HG03432 (cell line): ENCODE results near the gene PNCK.

Source experiments
- ATAC-seq: cut with Tn5 transposase; IDR thresholded peaks from one replicate; pipeline ENCODE4 v1.9.1; 2021; ENCODE audit warnings: mild to moderate bottlenecking, moderate library complexity; ENCODE audit not compliant: unreplicated experiment

Gene PNCK

DNA sequence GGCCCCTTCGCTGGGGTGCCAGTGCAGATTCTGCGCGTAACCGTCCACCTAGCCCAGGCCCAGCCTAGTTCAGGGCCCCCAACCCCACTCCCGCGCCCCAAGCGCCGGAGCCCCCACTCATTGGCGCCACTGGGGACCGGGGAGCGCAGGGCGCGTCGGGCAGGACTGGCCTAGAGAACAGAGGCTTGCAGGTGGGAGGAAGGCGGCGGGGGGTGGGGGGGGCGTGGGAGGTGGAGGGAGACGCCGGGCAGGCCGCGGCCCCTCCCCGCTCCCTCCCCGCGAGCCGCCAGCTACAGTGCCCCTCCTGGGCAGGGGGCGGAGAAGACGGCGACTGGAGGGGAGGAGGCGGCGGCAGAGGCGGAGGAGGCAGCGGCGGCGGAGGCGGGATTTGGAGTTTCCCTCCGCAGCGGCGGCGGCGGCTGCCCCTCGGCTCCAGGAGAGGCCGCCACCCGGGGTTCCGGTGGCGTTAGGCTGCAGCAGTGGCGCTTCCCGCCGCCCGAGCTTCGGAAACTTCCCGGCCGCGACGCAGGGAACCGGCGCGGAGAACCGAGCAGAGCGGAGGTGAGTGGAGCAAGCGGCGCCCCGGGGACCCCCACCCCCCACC lies 31.5 kb downstream of the PNCK start:
- ATAC-seq, result no peak

DNA sequence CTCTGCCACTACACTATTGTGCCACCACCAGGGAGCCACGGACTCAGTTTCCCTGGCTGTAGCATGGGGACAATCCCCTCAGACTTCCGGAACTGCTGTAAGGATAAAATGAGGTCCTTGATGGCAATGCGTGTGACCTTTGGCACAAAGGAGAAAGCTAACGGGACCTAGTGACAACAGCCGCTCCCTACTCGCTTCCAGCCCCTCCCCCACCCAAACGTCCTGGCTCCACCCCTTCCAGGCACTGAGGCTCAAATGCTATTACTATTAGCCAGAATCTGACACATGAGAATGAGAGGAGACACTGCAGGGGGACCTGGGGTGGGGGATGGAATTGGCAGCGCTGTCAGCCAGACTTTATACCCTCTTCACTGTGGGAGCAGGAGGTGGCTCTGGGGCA lies 32.0 kb downstream of the PNCK start:
- ATAC-seq, result no peak

- no peak for ATAC-seq
These were observed 32.7 kb downstream of the PNCK start for GRCh38 chrX:153640736-153641575.

DNA sequence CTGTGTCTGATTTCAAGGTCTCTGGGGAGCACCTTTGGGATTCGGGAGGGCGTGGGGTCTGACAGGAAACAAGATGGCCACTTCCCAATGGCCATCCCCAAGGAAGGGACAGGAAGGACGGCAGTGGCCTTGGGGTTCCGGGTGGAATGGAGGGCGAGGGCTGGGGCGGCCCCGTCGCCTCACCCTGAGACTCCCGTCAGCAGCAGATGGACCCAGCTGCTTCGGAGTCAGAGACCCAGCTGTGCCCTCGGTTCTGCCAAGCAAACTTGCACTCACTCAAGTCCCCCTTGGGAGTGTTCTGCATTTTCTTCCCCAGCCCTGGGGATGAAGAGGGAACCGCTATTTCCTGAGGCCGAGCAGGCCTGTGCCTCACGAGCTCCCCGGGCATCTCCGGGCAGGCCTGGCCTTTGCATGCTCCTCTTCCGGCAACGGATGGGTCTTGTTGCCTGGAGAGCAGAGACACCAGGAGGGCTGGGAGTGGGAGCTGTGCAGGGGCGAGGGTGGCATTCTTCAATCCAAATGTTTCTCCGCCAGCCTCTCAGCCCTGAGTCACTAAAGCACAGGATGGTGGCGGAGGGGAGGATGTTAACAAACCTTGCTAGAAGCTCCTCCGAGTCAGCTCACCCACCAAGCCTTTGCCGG lies 33.4 kb downstream of the PNCK start:
- ATAC-seq, result no peak

GRCh38 chrX:153639177-153640044 lies 34.2 kb downstream of the PNCK start:
- ATAC-seq, result no peak

DNA sequence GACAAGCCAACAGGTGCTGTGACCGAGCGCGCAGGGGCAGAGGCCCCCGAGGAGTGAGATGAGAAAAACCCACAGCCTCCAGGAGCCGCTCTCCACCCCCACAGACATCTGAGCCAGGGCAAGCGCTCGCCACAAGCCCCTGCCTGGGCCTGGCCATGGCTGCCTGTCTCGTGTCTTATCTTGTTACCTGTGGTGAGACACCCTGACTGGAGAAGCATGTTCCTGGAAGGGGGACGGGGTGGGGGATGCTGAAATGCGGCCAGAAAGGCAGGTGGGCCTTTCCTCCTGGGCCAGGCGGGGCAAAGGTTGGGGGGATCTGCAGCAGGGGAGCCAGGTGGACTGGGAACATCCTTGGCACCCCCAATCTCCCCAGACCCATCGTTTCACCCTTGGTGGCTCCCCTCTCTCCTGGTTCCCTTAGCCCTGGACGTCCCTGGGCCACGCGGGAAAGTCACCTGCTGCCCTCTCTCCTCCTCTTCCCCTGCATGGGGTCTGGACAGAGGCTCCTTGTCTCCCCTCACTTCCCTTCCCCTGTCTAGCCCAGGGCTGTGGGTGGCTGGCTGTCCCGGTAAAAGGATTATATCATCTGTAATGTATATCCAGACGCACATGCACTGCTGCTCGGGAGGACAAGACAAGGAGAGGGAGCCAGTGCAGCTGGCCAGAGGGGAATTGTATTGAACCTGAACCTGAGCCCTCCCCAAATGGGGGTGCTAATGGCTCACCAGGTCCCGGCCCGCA lies 35.0 kb downstream of the PNCK start:
- no peak for ATAC-seq

DNA sequence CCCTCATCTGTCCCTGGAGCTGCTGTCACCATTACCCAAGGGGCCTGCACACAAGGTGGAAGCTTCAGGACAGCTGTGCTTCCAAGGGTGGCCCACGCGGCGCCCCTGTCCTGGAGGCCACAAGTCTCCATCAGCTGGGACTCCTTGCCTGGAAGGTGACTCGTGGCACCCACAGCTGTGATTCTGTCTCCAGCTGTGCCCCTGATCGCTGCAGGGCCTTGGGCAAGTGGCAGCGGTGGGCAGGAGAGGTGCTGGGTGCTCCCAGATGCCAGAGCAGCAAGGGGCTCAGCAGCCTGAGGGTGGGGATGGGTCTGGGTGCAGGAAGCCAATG lies 35.6 kb downstream of the PNCK start:
- ATAC-seq, result no peak

DNA sequence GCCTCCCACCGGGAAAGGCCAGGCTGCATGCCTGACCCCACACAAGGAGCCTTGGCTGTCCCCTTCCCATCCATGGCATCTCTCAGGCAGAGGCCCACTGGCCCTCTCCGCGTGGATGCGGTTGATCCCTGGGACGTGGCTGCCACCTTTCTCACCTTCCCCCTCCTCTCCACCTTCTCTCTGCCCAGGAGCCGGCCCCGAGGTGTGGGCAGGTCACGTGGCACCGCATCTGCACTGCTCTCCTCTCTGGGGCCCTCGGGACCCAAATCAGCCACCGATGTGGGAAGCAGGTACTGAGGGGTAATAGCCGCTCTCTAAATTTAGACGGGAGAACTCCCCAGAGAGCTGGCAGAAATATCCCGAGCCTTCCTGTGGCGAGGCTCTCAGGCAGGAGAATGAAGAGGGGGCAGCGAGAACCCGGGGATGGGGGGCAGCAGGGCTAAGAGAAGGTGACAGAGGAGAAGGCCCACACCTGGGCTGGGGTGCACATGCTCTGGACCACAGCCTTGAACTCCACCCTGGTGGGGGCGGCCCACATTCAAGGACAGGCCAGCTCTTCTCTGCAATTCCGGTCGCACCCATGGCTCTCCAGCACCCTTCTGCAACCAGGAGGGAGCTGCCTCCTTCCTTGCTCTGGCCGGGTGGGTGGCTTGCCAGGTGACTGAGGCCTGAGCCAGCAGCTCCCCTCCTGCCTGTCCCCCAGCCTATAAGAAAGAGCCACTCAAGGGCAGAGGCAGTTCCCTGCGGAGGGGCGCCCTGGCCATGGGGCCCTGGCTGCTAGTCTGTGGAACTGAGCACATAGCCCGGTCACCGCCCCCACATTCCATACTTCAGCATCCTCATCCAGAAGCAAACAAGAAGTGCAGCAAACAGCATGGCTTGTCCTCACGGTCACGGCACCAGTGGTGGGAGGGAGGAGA lies 36.2 kb downstream of the PNCK start:
- ATAC-seq, result no peak

GRCh38 chrX:153636716-153637115 lies 36.9 kb downstream of the PNCK start:
- no peak for ATAC-seq

- ATAC-seq, result no peak
These were observed 37.6 kb downstream of the PNCK start for GRCh38 chrX:153635788-153636668.

- no peak for ATAC-seq
These were observed 38.2 kb downstream of the PNCK start for GRCh38 chrX:153635388-153635787.

DNA sequence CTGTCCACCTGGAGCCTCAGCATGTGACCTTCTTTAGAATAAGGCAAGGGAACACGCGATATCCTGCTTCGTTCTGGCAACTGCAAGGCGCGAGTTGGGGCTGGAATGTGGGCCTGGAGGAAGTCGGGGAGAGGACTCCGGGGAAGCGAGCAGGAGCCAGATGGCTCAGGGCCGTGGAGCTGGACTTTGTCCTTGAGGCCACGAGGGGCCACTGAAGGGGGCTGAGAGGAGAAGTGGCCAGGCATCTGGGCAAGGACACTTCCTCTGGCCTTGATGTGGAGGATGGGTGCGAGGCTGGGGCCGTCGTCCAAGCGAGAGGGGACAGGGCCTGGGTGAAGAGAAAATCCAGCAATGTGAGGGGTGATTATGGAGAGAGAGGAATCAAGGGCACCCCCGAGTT lies 38.8 kb downstream of the PNCK start:
- ATAC-seq, result no peak

DNA sequence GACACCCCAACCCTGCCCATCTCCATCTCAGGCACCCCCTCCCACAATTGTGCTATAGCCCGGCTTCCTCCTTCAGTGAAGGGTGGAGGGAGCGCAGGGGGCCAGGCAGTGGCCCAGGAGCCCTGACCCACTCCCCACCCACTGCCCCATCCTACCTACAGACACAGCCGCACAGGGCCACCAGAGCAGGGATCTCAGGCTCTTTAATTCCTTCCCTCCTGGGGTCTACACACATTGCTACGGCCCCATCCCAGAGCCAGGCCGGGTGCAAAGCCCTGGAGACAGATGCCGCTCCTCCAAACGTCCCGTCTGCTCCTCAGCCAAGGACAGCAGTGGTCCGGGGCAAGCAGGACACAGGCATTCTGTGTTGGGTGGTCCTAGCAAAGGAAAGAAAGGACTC lies 39.4 kb downstream of the PNCK start:
- ATAC-seq, result no peak

DNA sequence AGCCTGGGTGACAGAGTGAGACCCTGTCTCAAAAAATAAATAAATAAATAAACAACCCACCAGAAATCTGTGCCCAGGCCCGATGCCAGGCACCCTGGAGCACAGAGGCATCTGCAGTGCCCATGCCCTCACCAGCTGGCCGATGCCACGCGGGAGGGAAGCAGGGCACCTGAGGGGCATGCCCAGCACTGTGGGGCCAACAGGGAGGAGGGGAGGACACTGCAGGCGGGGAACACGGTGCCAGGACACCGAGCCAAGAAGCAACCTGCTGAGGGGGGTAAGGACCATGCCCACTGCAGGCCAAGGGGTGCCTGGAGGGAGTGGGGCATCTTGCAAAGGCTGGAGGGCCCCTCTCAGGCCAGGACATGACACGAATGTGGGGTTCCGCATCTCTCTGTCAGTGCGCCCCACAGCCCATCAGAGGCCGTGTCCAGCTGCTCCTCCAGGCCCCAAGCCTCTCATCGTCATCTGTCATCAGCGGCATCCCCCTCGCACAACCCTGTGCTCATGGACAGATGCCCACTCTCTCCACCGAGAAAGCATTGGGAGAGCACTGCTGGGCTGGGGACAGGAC lies 39.9 kb downstream of the PNCK start:
- no peak for ATAC-seq

DNA sequence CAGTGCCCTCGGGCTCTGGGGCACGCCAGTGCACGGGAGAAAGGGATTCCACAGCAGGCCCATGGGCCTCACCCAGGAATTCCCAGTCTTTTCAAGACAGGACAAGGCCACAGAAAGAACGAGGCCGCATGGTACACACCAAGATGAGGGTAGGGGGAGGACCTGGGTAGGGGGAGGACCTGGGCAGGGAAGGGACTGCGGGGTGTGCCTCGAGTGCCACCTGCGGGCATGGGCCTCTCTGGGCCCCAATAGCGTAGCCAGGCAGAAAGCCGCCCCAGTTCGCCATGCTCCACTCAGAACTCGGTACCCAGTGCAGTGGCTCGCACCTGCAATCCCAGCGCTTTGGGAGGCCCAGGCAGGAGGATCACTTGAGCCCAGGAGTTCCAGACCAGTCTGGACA lies 40.6 kb downstream of the PNCK start:
- ATAC-seq, result no peak

DNA sequence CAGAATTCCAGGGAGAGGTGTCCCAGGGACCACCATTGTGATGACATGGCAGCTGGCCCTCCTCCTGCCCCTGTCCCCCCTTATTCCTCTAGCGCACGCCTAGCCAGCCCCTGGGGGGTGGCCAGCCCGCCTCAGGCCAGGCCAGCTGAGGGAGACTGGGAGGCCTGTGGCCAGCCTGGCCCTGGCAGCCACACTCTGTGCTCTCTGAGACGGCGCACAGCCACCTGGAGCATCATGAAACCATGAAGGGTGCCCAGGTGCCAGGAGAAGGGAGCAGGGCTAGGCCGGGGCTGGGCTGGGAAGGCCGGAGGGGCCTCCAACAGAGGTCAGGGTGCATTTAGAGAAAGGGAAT lies 41.0 kb downstream of the PNCK start:
- ATAC-seq, result no peak

DNA sequence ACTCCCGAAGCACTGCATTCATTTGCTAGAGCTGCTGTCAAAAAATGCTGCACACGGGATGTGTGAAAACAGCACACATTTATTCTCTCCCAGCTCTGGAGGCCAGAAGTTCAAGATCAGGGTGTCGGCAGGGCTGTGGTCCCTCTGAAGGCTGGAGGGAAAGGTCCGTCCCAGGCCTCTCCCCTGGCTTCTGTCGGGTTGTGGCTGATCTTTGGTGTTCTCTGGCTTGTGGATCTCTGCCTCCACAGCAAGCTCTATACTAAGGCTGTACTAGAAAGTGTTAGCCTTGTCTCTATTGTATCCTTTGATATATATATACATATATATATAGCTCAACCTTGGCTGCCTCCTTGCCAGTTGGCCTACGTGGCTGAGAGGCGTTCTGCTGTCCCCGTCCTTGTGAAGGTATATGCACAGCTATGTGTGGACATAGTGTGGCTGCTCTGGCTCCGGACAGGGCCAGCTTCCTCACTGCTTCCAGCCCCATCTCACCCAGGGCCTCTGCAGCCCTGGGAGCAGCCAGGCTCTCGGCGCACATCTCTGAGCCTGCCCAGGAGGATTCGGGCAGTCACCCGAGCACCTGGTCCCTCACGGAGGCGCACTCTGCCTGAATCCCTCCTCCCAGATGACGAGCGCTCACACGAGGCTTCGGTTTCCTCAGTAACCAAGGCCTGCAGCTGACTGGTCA lies 41.6 kb downstream of the PNCK start:
- no peak for ATAC-seq

- ATAC-seq, result no peak
These were observed 42.3 kb downstream of the PNCK start for GRCh38 chrX:153631346-153631745.
